HEK293 (cell line): ENCODE measurements around the gene CITED1.

ENCODE experiments used
- CTCF ChIA-PET: fragments of 350-600 bp; formaldehyde crosslinking; extraction: SDS; loops from one replicate; lab custom pipeline; 2021; ENCODE audit warnings: antibody characterized with exemption; lab: Yijun Ruan, JAX
- POLR2A ChIA-PET: fragments of 300-600 bp; formaldehyde crosslinking; extraction: SDS; loops from one replicate; lab custom pipeline; 2020; ENCODE audit warnings: antibody characterized with exemption, inconsistent platforms; lab: Yijun Ruan, JAX
- H3K27ac ChIP-seq: fragments of 200-500 bp; sonication (Bioruptor generic); 2 replicates; pipeline ENCODE4 v1.5.1; 2014; ENCODE audit warnings: low read depth, low read length, control low read depth, inconsistent platforms; ENCODE audit errors: extremely low read depth
- H3K36me3 ChIP-seq, 2 experiments: fragments of 200-500 bp in 1 of 2; sonication (Bioruptor generic) in 1 of 2; 1 replicate in 1 of 2; 2 replicates in 1 of 2; pipeline ENCODE4 v1.5.1; 2014 to 2017; ENCODE audit warnings: inconsistent platforms in 2 of 2, low read length in 2 of 2; ENCODE audit not compliant: control insufficient read depth in 2 of 2, insufficient read depth in 1 of 2
- H3K4me1 ChIP-seq: fragments of 200-500 bp; sonication (Bioruptor generic); 2 replicates; pipeline ENCODE4 v1.5.1; 2014; ENCODE audit warnings: mild to moderate bottlenecking, low read length, inconsistent platforms; ENCODE audit not compliant: control insufficient read depth, insufficient read depth
- H3K4me3 ChIP-seq: 2 replicates; pipeline ENCODE4 v1.5.1; 2011; ENCODE audit warnings: low read depth, mild to moderate bottlenecking, control low read depth, low read length, moderate library complexity
- H3K9me3 ChIP-seq: fragments of 200-500 bp; sonication (Bioruptor generic); 2 replicates; pipeline ENCODE4 v1.5.1; 2014; ENCODE audit warnings: low read depth, low read length, inconsistent platforms; ENCODE audit not compliant: control insufficient read depth, insufficient read depth
- HIC1 ChIP-seq: fragments of 450-650 bp; formaldehyde crosslinking; IDR thresholded peaks from 2 replicates; pipeline ENCODE4 v1.5.1; 2016; ENCODE audit warnings: missing biosample characterization, missing genetic modification characterization
- HOXC10 ChIP-seq: sonication (generic); formaldehyde crosslinking; IDR thresholded peaks from 2 replicates; pipeline ENCODE4 v1.8.1; 2023; ENCODE audit warnings: mild to moderate bottlenecking, missing genetic modification reagents
- HOXD13 ChIP-seq: sonication (generic); formaldehyde crosslinking; IDR thresholded peaks from 2 replicates; pipeline ENCODE4 v1.8.0; 2022; ENCODE audit warnings: missing genetic modification reagents, borderline replicate concordance
- INSM2 ChIP-seq: fragments of 450-650 bp; formaldehyde crosslinking; IDR thresholded peaks from 2 replicates; pipeline ENCODE4 v1.5.1; 2016; ENCODE audit warnings: missing biosample characterization, missing genetic modification characterization
- KLF10 ChIP-seq: fragments of 450-650 bp; IDR thresholded peaks from 2 replicates; pipeline ENCODE4 v1.5.1; 2018; ENCODE audit warnings: missing biosample characterization, mild to moderate bottlenecking, missing genetic modification characterization
- PATZ1 ChIP-seq: fragments of 450-650 bp; formaldehyde crosslinking; IDR thresholded peaks from 2 replicates; pipeline ENCODE4 v1.5.1; 2016; ENCODE audit warnings: missing biosample characterization, missing genetic modification characterization
- SP7 ChIP-seq: fragments of 450-650 bp; formaldehyde crosslinking; IDR thresholded peaks from 2 replicates; pipeline ENCODE4 v1.5.1; 2016; ENCODE audit warnings: missing biosample characterization, missing genetic modification characterization
- ZBTB8A ChIP-seq: fragments of 450-650 bp; formaldehyde crosslinking; IDR thresholded peaks from 2 replicates; pipeline ENCODE4 v1.5.1; 2016; ENCODE audit warnings: missing biosample characterization, missing genetic modification characterization
- ZEB2 ChIP-seq: fragments of 450-650 bp; formaldehyde crosslinking; IDR thresholded peaks from 2 replicates; pipeline ENCODE4 v1.5.1; 2016; ENCODE audit warnings: missing biosample characterization, missing genetic modification characterization
- ZNF148 ChIP-seq: fragments of 450-650 bp; formaldehyde crosslinking; IDR thresholded peaks from 2 replicates; pipeline ENCODE4 v1.5.0; 2017; ENCODE audit warnings: missing biosample characterization, missing genetic modification characterization, borderline replicate concordance
- ZNF157 ChIP-seq: fragments of 450-650 bp; formaldehyde crosslinking; IDR thresholded peaks from 2 replicates; pipeline ENCODE4 v1.5.1; 2016; ENCODE audit warnings: missing biosample characterization, missing genetic modification characterization
- ZNF16 ChIP-seq: fragments of 450-650 bp; formaldehyde crosslinking; IDR thresholded peaks from 2 replicates; pipeline ENCODE4 v1.5.1; 2016; ENCODE audit warnings: low read depth, missing biosample characterization, missing genetic modification characterization
- ZNF211 ChIP-seq: fragments of 450-650 bp; formaldehyde crosslinking; IDR thresholded peaks from 2 replicates; pipeline ENCODE4 v1.5.1; 2016; ENCODE audit warnings: low read depth, missing biosample characterization, missing genetic modification characterization
- ZNF214 ChIP-seq: fragments of 450-650 bp; formaldehyde crosslinking; IDR thresholded peaks from 2 replicates; pipeline ENCODE4 v1.5.1; 2017; ENCODE audit warnings: missing biosample characterization, mild to moderate bottlenecking, missing genetic modification characterization, borderline replicate concordance
- ZNF23 ChIP-seq: fragments of 450-650 bp; formaldehyde crosslinking; IDR thresholded peaks from 2 replicates; pipeline ENCODE4 v1.5.1; 2016; ENCODE audit warnings: missing biosample characterization, missing genetic modification characterization, borderline replicate concordance
- ZNF248 ChIP-seq: fragments of 450-650 bp; formaldehyde crosslinking; IDR thresholded peaks from 2 replicates; pipeline ENCODE4 v1.5.1; 2017; ENCODE audit warnings: missing biosample characterization, missing genetic modification characterization
- ZNF48 ChIP-seq: fragments of 450-650 bp; formaldehyde crosslinking; IDR thresholded peaks from 2 replicates; pipeline ENCODE4 v1.5.1; 2016; ENCODE audit warnings: missing biosample characterization, missing genetic modification characterization
- ZNF488 ChIP-seq: fragments of 450-650 bp; formaldehyde crosslinking; IDR thresholded peaks from 2 replicates; pipeline ENCODE4 v1.5.1; 2016; ENCODE audit warnings: missing biosample characterization, missing genetic modification characterization
- ZNF623 ChIP-seq: fragments of 450-650 bp; formaldehyde crosslinking; IDR thresholded peaks from 2 replicates; pipeline ENCODE4 v1.5.1; 2016; ENCODE audit warnings: missing biosample characterization, missing genetic modification characterization
- ZNF830 ChIP-seq: fragments of 450-650 bp; IDR thresholded peaks from 2 replicates; pipeline ENCODE4 v1.5.0; 2018; ENCODE audit warnings: missing biosample characterization, missing genetic modification characterization, low read depth, mild to moderate bottlenecking, moderate library complexity

CITED1 gene

GRCh38 chrX:72273718-72274117 lies 32.0 kb downstream of the CITED1 start:
- CTCF ChIA-PET: no interaction called here
- Histone ChIP-seq H3K4me3 (no peak overlapping the region), H3K4me1 (peaks cover 10% of the 10 kb centered on the region), H3K27ac (no peak overlapping the region), H3K36me3 (peaks cover 76 to 80% of the 10 kb centered on the region in 2 experiments), H3K9me3 (no peaks in the 10 kb centered on the region)
- POLR2A ChIA-PET: interaction anchor here (1.5 kb wide), 1 partner anchor 93 kb away, joined by 3 read pairs; no protein-coding TSS in a partner anchor
- TF ChIP-seq ZNF48 (tag by site-specific recombination) (no peak), ZNF488 (tag by site-specific recombination) (no peak), HOXD13 (no peak), HOXC10 (CRISPR knock-in tag) (no peak), ZNF148 (tag by site-specific recombination) (no peak), ZNF23 (tag by site-specific recombination) (no peak), KLF10 (no peak), ZNF623 (tag by site-specific recombination) (no peak), ZNF211 (tag by site-specific recombination) (no peak), INSM2 (no peak), ZNF830 (tag by site-specific recombination) (no peak), ZNF248 (tag by site-specific recombination) (no peak), ZNF214 (tag by site-specific recombination) (no peak), ZNF16 (no peak), ZBTB8A (tag by site-specific recombination) (no peak), ZNF157 (no peak)

- TF ChIP-seq ZEB2 (tag by site-specific recombination) (0 out of 2 replicates have a peak, but pooled peaks have one; percentile 20), SP7 (tag by site-specific recombination) (peak; percentile 37; the same call in 1 of the 2 replicates), PATZ1 (tag by site-specific recombination) (no peak), HIC1 (tag by site-specific recombination) (peak; percentile 63)
- Histone ChIP-seq H3K27ac (peak overlapping the region; percentile 37; the same call in 1 of the 2 replicates), H3K36me3 (peaks cover 84 to 88% of the 10 kb centered on the region in 2 experiments), H3K9me3 (no peaks in the 10 kb centered on the region), H3K4me3 (no peak overlapping the region), H3K4me1 (peaks cover 10% of the 10 kb centered on the region)
- CTCF ChIA-PET: no interaction called here
- POLR2A ChIA-PET: interaction anchor here (1.0 to 1.5 kb wide), 2 partner anchors 12 to 92 kb away, joined by 3 read pairs; no protein-coding TSS in a partner anchor
These were observed 32.8 kb downstream of the CITED1 start for GRCh38 chrX:72272868-72273267.
